Liver (tissue), 9 donors: Measurements from ENCODE around the gene MRO. TPM values are rescaled to one million over a fixed set of nuclear protein-coding genes. Genes with fewer than 3 reads are reported as not detected.

Experiments
- DNase-seq: peaks from one replicate; pipeline ENCODE4 v3.0.0-alpha.2; 2017; ENCODE audit warnings: low spot score
- H3K27ac ChIP-seq, 2 donors: one replicate each; pipeline ENCODE4 v1.7.0; 2013; ENCODE audit warnings: inconsistent platforms in 2 of 2, low read length in 2 of 2, control low read depth in 1 of 2, low read depth in 1 of 2, mild to moderate bottlenecking in 1 of 2
- H3K27me3 ChIP-seq, 4 donors: one replicate each; pipeline versions ENCODE4 v1.6.1 to v1.7.0; 2013; ENCODE audit warnings: low read length in 3 of 4, inconsistent platforms in 1 of 4, mild to moderate bottlenecking in 1 of 4, moderate library complexity in 1 of 4; ENCODE audit not compliant: control insufficient read depth in 4 of 4, insufficient read depth in 4 of 4
- H3K36me3 ChIP-seq, 4 donors: one replicate each; pipeline versions ENCODE4 v1.6.1 to v1.7.0; 2013; ENCODE audit warnings: low read length in 3 of 4, mild to moderate bottlenecking in 3 of 4, low read depth in 1 of 4, moderate library complexity in 1 of 4; ENCODE audit not compliant: control insufficient read depth in 4 of 4, insufficient read depth in 3 of 4
- H3K4me1 ChIP-seq, 4 donors: one replicate each; pipeline versions ENCODE4 v1.6.1 to v1.7.0; 2013; ENCODE audit warnings: low read length in 3 of 4, mild to moderate bottlenecking in 3 of 4, moderate library complexity in 1 of 4; ENCODE audit not compliant: control insufficient read depth in 4 of 4, insufficient read depth in 4 of 4
- H3K4me3 ChIP-seq, 3 donors: one replicate each; pipeline versions ENCODE4 v1.6.1 to v1.7.0; 2013; ENCODE audit warnings: low read length in 3 of 3, control low read depth in 1 of 3, low read depth in 1 of 3, mild to moderate bottlenecking in 1 of 3
- H3K9ac ChIP-seq, 2 donors: one replicate each; pipeline ENCODE4 v1.7.0; 2013; ENCODE audit warnings: low read length in 2 of 2, mild to moderate bottlenecking in 2 of 2, moderate library complexity in 2 of 2, control low read depth in 1 of 2, low read depth in 1 of 2
- H3K9me3 ChIP-seq, 4 donors: one replicate each; pipeline versions ENCODE4 v1.6.1 to v1.7.0; 2013; ENCODE audit warnings: low read length in 3 of 4; ENCODE audit not compliant: control insufficient read depth in 4 of 4
- EGR1 ChIP-seq, 2 donors: IDR thresholded peaks; 2 replicates each; pipeline ENCODE4 v1.6.1; 2016 to 2018; ENCODE audit warnings: antibody characterized with exemption in 2 of 2, low read depth in 2 of 2
- FOXA2 ChIP-seq: IDR thresholded peaks from 2 replicates; pipeline ENCODE4 v1.6.1; 2016; ENCODE audit warnings: antibody characterized with exemption
- GABPA ChIP-seq, 2 donors: IDR thresholded peaks in 1 of 2; conservative IDR thresholded peaks in 1 of 2; 2 replicates each; pipeline ENCODE4 v1.6.1; 2016; ENCODE audit warnings: antibody characterized with exemption in 2 of 2, mild to moderate bottlenecking in 1 of 2, moderate library complexity in 1 of 2
- JUND ChIP-seq, 2 donors: IDR thresholded peaks; 2 replicates each; pipeline ENCODE4 v1.6.1; 2016; ENCODE audit warnings: antibody characterized with exemption in 2 of 2
- REST ChIP-seq: IDR thresholded peaks from 2 replicates; pipeline ENCODE4 v1.6.1; 2016; ENCODE audit warnings: antibody characterized with exemption, mild to moderate bottlenecking
- RXRA ChIP-seq, 2 donors: IDR thresholded peaks; 2 replicates each; pipeline ENCODE4 v1.6.1; 2017 to 2018; ENCODE audit warnings: antibody characterized with exemption in 2 of 2, mild to moderate bottlenecking in 1 of 2
- SP1 ChIP-seq: IDR thresholded peaks from 2 replicates; pipeline ENCODE4 v1.6.1; 2018; ENCODE audit warnings: antibody characterized with exemption, mild to moderate bottlenecking
- YY1 ChIP-seq: IDR thresholded peaks from 2 replicates; pipeline ENCODE4 v1.6.1; 2016; ENCODE audit warnings: antibody characterized with exemption, mild to moderate bottlenecking
- ZBTB33 ChIP-seq: IDR thresholded peaks from 2 replicates; pipeline ENCODE4 v1.6.1; 2016; ENCODE audit warnings: antibody characterized with exemption
- WGBS: extraction: QIAGEN DNeasy Blood & Tissue Kit; methylation state at CpG from one replicate; pipeline ENCODE4 v1.1.7; 2013; 5-methylcytosine and 5-hydroxymethylcytosine counted together
- polyA plus RNA-seq, 2 donors: library from polyadenylated mRNA; stranded (reverse) in 1 of 2; unstranded in 1 of 2; fragments of 200-250 nt in 1 of 2; fragments of >200 nt in 1 of 2; fragmentation: Nextera tagmentation in 1 of 2; extraction: Ambion mirVana in 1 of 2; gene quantifications; one replicate each; pipeline versions ENCODE4 v1.2.1 to v1.2.3, GENCODE V29; 2013 to 2015
- total RNA-seq, 2 donors: library from RNA; depleted of rRNA; stranded (reverse); fragments of >200 nt; gene quantifications; one replicate each; pipeline ENCODE4 v1.2.3, GENCODE V29; 2014
- donor health status: healthy.
- donor health status: healthy.
- donor health status: healthy.
- donor health status: healthy.
- donor health status: healthy.

The MRO gene
- total and polyA plus RNA-seq, 4 donors: 1.6 to 2.8 (median 2.7) TPM

GRCh38 chr18:50819027-50819727 lies 639 bp downstream of the MRO start (continued):
- TF ChIP-seq EGR1 (IDR thresholded peaks at IDR 0.05; ENCODE audit: low read depth in 2 of 2): no peak
- peak; percentile 65 to 68 for TF ChIP-seq RXRA (IDR thresholded peaks at IDR 0.05)

DNA sequence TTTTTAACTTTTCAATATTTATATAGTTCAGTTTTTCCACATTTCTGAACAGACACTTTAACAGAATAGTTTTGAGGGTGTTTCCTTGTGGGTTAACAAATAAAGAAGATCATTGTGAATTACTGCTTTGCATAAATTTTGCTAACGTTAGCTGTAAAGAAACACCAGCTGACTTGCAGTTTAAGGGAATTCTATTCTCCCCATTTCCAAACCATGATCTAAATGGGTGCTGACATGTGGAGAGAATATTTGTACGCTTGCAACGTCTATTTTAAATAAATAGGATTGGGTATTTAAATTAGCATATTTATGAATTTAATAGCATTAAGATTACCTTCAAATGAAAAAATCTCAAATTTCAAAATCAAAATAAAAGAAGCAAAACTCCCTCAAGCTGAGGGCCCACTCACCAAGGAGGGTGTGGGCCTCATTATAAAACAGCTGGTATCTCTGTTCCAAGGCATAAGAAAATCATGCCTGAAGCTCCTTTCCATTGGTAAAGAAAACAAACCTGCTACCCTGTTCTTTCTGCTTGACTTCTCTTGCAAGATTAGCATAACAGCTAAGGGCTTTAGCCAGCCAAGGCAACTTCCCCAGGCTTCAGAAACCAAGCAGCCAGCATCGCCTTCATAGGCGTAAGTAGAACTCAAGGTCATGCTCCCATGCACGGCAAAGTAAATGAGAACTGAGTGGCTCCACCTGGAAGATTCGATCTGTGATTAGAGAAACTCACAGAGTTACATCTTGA lies 3.2 kb downstream of the MRO start:
- peaks cover 1 to 16% (median 11%) of the 10 kb centered on the region in 4 donors for H3K4me1 ChIP-seq

More for the DNA sequence above, 3.2 kb downstream of the MRO start:
- Histone ChIP-seq H3K4me3 (no peak overlapping the region), H3K9ac (no peak overlapping the region), H3K36me3 (no peaks in the 10 kb centered on the region), H3K27me3 (no peaks in the 10 kb centered on the region), H3K9me3 (no peaks in the 10 kb centered on the region), H3K27ac (no peak overlapping the region)
- WGBS: 87% methylated on average over 7 of the region's 7 CpGs
- no peak for DNase-seq
- no peak for TF ChIP-seq REST
- no peak for TF ChIP-seq JUND (IDR thresholded peaks at IDR 0.05)
- TF ChIP-seq GABPA (IDR thresholded peaks at IDR 0.05 in 1 of 2, conservative IDR thresholded peaks at IDR 0.05 in 1 of 2): no peak
- no peak for TF ChIP-seq ZBTB33
- TF ChIP-seq FOXA2: no peak
- TF ChIP-seq YY1: no peak
- TF ChIP-seq EGR1 (IDR thresholded peaks at IDR 0.05; ENCODE audit: low read depth in 2 of 2): no peak
- no peak for TF ChIP-seq SP1
- TF ChIP-seq RXRA (IDR thresholded peaks at IDR 0.05): no peak
